Type B pancreatic cell (in vitro differentiated cells): Measurements from ENCODE around the gene KIAA1210. TPM values are rescaled to one million over a fixed set of nuclear protein-coding genes. Genes with fewer than 3 reads are reported as not detected.

Experiments
- DNase-seq: peaks from one replicate; pipeline ENCODE4 v3.0.0; 2021; ENCODE audit warnings: mixed read lengths; ENCODE audit not compliant: unreplicated experiment; ENCODE audit errors: extremely low spot score
- H3K27ac Mint-ChIP-seq: 2 replicates; pipeline ENCODE4 v1.8.0; 2021; ENCODE audit warnings: mild to moderate bottlenecking, mixed read lengths
- H3K27me3 Mint-ChIP-seq: 2 replicates; pipeline ENCODE4 v1.8.0; 2021; ENCODE audit warnings: mixed read lengths
- H3K36me3 Mint-ChIP-seq: 2 replicates; pipeline ENCODE4 v1.8.0; 2021; ENCODE audit warnings: mixed read lengths
- H3K4me1 Mint-ChIP-seq: one replicate; pipeline ENCODE4 v1.8.0; 2021; ENCODE audit warnings: mixed read lengths; ENCODE audit not compliant: unreplicated experiment
- H3K4me3 Mint-ChIP-seq: 2 replicates; pipeline ENCODE4 v1.8.0; 2021; ENCODE audit warnings: mild to moderate bottlenecking, mixed read lengths
- H3K9me3 Mint-ChIP-seq: 2 replicates; pipeline ENCODE4 v1.8.0; 2021; ENCODE audit warnings: mixed read lengths
- total RNA-seq: library from RNA; stranded (reverse); gene quantifications from 2 replicates; pipeline ENCODE4 v1.2.1, GENCODE V29; 2021; ENCODE audit warnings: low replicate concordance
- TF ChIP-seq, protein P1 (sequence below): fragments of 200-600 bp; sonication (generic); conservative IDR thresholded peaks from 2 replicates; pipeline ENCODE4 v1.5.0; 2021; ENCODE audit warnings: antibody characterized with exemption, mild to moderate bottlenecking

The KIAA1210 gene
- total RNA-seq, 1 donor from 2014 or later: not detected

DNA sequence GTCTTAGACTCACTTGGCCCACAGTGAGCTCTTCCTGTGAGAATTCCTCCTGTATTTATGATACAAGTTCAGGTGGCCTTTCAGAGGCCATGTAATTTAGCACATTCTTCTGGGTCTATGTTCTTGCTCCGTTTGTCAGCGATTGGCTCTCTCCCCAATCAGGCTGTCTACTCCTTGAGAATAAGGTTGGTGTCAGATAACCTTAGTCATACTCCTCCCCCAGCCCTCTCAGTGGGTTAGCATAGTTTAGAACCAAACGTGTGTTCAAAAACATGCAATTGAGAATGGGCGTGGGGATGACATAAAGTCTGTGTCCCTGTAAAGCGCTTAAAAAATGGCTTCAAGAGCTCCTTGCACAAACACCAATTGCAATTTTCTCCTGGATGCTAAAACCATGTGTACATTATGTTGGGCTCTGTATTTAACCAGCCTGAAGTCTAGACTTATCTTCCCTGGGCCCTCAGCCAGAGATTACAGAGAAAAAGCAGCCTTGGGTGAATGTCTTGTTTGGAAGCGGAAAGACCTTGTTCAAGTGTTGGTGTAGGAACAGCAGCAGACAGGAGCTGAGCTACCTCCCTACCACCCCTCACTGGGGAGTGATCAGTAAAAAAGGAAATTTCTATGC, 64.8 kb downstream of the KIAA1210 start:
- Mint-ChIP-seq H3K36me3 (no peaks in the 10 kb centered on the region), H3K27ac (no peak overlapping the region), H3K4me1 (peaks cover 5% of the 10 kb centered on the region), H3K4me3 (no peak overlapping the region), H3K9me3 (no peaks in the 10 kb centered on the region), H3K27me3 (no peaks in the 10 kb centered on the region)
- TF ChIP-seq, protein P1, sequence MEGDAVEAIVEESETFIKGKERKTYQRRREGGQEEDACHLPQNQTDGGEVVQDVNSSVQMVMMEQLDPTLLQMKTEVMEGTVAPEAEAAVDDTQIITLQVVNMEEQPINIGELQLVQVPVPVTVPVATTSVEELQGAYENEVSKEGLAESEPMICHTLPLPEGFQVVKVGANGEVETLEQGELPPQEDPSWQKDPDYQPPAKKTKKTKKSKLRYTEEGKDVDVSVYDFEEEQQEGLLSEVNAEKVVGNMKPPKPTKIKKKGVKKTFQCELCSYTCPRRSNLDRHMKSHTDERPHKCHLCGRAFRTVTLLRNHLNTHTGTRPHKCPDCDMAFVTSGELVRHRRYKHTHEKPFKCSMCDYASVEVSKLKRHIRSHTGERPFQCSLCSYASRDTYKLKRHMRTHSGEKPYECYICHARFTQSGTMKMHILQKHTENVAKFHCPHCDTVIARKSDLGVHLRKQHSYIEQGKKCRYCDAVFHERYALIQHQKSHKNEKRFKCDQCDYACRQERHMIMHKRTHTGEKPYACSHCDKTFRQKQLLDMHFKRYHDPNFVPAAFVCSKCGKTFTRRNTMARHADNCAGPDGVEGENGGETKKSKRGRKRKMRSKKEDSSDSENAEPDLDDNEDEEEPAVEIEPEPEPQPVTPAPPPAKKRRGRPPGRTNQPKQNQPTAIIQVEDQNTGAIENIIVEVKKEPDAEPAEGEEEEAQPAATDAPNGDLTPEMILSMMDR: no peak
- no peak for DNase-seq

DNA sequence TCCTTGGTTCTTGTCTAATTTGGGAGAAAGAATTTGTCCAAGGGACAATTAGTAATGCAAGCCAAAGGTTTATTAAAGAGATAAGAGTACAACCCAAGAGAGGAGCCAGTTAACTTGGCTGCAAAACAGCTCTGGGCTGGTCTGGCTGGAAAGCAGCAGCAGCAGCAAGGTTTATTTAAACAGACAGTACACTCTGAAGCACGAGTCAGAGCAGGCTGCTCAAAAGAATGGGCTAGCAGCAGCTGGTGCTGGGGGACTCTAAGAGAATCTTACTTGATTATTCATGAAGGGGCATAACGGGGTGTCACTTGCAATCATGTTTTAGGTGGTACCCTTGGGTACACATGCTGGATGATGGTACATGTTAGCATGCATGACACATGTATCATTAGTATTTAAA, 71.9 kb downstream of the KIAA1210 start:
- TF ChIP-seq, protein P1: no peak
- H3K4me1 Mint-ChIP-seq: no peaks in the 10 kb centered on the region
- H3K27ac Mint-ChIP-seq: no peak overlapping the region

DNA sequence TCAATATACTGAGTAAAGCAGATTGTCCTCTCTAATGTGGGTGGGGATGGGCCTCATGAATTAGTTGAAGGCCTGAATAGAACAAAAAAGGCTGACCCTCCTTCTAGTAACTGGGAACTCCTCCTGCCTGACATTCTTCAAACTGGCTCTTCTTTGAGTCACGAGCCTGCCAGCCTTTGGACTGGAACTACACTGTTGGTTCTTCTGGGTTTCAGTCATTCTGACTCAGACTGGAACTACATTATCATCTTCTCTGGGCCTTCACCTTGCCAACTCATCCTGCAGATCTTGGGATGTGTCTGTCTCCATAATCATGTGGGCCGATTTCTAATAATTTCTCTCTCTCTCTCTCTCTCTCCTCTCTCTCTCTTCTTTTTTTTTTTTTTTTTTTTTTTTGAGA, 81.7 kb downstream of the KIAA1210 start:
- Mint-ChIP-seq H3K9me3 (no peaks in the 10 kb centered on the region), H3K4me1 (peaks cover 3% of the 10 kb centered on the region), H3K27me3 (no peaks in the 10 kb centered on the region), H3K36me3 (no peaks in the 10 kb centered on the region), H3K27ac (no peak overlapping the region), H3K4me3 (no peak overlapping the region)
- TF ChIP-seq, protein P1: no peak
- DNase-seq: no peak

More for the DNA sequence above, 71.9 kb downstream of the KIAA1210 start:
- Mint-ChIP-seq H3K27me3 (no peaks in the 10 kb centered on the region), H3K4me3 (no peak overlapping the region), H3K9me3 (no peaks in the 10 kb centered on the region), H3K36me3 (no peaks in the 10 kb centered on the region)
- DNase-seq: no peak

DNA sequence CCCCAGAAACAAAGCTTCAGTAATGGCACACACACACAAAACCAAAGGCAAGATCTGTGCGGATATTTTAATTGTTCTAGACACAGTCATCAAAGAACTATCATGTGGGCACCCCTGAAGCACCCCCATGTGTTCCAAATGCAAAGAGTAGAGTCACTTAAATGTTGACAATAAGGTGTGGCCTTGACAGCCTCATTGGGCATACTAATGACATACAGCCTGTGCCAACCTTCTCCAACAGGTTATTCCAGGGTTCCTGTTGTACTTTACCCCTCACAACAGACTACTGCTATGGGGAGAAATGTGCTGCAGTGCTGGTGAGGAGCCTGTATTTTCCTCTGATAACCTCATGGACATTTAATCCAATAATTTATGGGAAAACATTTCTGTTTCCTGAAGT, 84.6 kb downstream of the KIAA1210 start:
- TF ChIP-seq, protein P1: no peak
- no peaks in the 10 kb centered on the region for H3K27me3 Mint-ChIP-seq
- H3K36me3 Mint-ChIP-seq: no peaks in the 10 kb centered on the region
- peaks cover 3% of the 10 kb centered on the region for H3K4me1 Mint-ChIP-seq
- H3K27ac Mint-ChIP-seq: no peak overlapping the region
- H3K4me3 Mint-ChIP-seq: no peak overlapping the region
- no peaks in the 10 kb centered on the region for H3K9me3 Mint-ChIP-seq
- no peak for DNase-seq

DNA sequence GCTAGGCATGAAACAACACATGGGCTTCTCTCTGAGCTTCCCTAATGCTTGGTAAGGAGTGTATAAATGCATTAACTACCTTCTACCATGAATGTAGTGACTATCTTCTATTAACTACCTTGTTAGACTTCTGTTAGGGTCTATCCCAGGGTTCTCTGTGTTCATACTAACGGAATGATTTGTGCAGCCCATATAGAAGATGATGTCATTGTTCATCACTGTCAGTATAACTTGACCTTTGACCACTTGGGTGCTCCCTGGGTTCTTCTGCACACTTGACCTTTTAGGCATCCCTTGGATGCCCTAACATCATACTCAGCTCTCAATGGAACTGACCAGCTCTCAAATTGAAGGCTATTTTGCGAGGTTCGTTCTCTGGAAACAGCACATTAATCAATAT, 85.6 kb downstream of the KIAA1210 start:
- H3K36me3 Mint-ChIP-seq: no peaks in the 10 kb centered on the region
- no peak overlapping the region for H3K27ac Mint-ChIP-seq
- peaks cover 3% of the 10 kb centered on the region for H3K4me1 Mint-ChIP-seq
- no peaks in the 10 kb centered on the region for H3K27me3 Mint-ChIP-seq
- H3K4me3 Mint-ChIP-seq: no peak overlapping the region
- H3K9me3 Mint-ChIP-seq: no peaks in the 10 kb centered on the region
- TF ChIP-seq, protein P1: no peak
- DNase-seq: no peak
